Measurements from ENCODE around the gene IFI16.

The IFI16 gene

DNA sequence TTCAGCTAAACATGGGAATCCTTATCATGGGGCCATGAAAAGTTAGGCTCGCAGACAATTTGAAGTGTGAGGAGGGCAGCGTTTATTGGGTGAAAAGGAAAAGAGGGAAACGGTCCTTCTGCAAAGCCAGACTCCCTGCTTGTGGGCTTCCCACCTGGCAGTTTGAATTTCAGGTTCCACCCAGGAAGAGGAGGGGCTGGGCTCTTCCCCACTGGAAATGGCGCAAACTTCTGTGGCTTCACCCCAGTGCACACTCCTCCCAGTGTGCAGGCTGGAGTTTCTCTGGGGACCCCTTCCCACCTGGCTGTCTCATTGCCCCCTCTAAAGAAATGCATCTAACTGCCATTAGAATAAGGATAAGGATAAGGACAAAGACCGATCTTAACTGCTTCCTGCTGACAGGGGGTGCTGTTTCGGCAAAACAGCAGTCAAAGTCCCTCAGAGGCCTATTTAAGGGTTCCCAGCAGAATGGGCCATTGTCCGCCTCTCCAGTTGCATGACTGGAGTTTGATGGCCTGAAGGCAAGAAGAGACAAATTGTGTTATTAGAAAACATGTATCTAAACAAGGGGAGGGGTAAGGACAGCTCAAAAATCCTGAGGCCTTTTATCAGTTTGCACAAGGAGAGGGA lies 46.5 kb downstream of the IFI16 start:
- Histone ChIP-seq H3K27me3 (replicated peaks; ENCODE audit: insufficient read depth, low read length) (no peaks in the 10 kb centered on the region), H3K4me3 (ENCODE audit: low read length) (no peak overlapping the region), H2AFZ (ENCODE audit: low read length) (no peak overlapping the region), H3K4me2 (ENCODE audit: low read depth, low read length) (no peak overlapping the region), H3K79me2 (ENCODE audit: low read length) (no peaks in the 10 kb centered on the region), H3K36me3 (replicated peaks; ENCODE audit: insufficient read depth, low read length) (peaks cover 24% of the 10 kb centered on the region), H3F3A (ENCODE audit: insufficient read depth, low read length) (peaks cover 3% of the 10 kb centered on the region), H3K9me3 (replicated peaks; ENCODE audit: insufficient read depth, low read length) (no peaks in the 10 kb centered on the region), H3K27ac (ENCODE audit: low read length) (no peak overlapping the region), H3K9ac (ENCODE audit: low read length) (no peak overlapping the region), H3K4me1 (ENCODE audit: low read length) (no peaks in the 10 kb centered on the region), H4K20me1 (ENCODE audit: insufficient read depth, low read length) (no peaks in the 10 kb centered on the region), H3K9me2 (replicated peaks; ENCODE audit: insufficient read depth, low read length) (no peaks in the 10 kb centered on the region)
- no peak for TF ChIP-seq EZH2phosphoT487 (IDR thresholded peaks at IDR 0.05; ENCODE audit: low read length)
- TF ChIP-seq EZH2 (optimal IDR thresholded peaks at IDR 0.05; ENCODE audit: low read depth, low read length): no peak
- TF ChIP-seq CTCF (IDR thresholded peaks at IDR 0.05; ENCODE audit: low read length): peak; percentile 23
- no peak for DNase-seq

DNA sequence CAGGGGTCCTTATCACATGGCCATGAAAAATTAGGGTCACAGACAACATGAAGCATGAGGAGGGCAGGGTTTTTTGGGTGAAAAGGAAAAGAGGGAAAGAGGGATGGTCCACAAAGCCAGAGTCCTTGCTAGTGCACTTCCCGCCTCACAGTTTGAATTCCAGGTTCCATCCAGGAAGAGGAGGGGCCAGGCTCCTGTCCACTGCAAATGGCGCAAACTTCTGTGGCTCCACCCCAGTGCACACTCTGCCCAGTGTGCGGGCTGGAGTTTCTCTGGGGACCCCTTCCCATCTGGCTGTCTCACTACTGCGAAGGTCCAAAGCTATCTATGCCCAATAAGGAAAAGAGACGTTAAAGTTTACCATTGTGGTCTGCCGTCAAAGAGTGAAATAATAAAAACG lies 49.0 kb downstream of the IFI16 start:
- H3K4me2 ChIP-seq (ENCODE audit: low read depth, low read length): no peak overlapping the region
- no peaks in the 10 kb centered on the region for H3K27me3 ChIP-seq (replicated peaks; ENCODE audit: insufficient read depth, low read length)
- no peaks in the 10 kb centered on the region for H3K9me3 ChIP-seq (replicated peaks; ENCODE audit: insufficient read depth, low read length)
- no peak overlapping the region for H2AFZ ChIP-seq (ENCODE audit: low read length)
- no peak overlapping the region for H3K4me3 ChIP-seq (ENCODE audit: low read length)
- TF ChIP-seq CTCF (IDR thresholded peaks at IDR 0.05; ENCODE audit: low read length) (no peak), EZH2 (optimal IDR thresholded peaks at IDR 0.05; ENCODE audit: low read depth, low read length) (no peak), EZH2phosphoT487 (IDR thresholded peaks at IDR 0.05; ENCODE audit: low read length) (no peak)
- no peaks in the 10 kb centered on the region for H3K79me2 ChIP-seq (ENCODE audit: low read length)
- H3K36me3 ChIP-seq (replicated peaks; ENCODE audit: insufficient read depth, low read length): peaks cover 15% of the 10 kb centered on the region
- H3K4me1 ChIP-seq (ENCODE audit: low read length): no peaks in the 10 kb centered on the region
- no peaks in the 10 kb centered on the region for H4K20me1 ChIP-seq (ENCODE audit: insufficient read depth, low read length)
- no peaks in the 10 kb centered on the region for H3K9me2 ChIP-seq (replicated peaks; ENCODE audit: insufficient read depth, low read length)
- no peak overlapping the region for H3K27ac ChIP-seq (ENCODE audit: low read length)
- no peak for DNase-seq
- no peak overlapping the region for H3K9ac ChIP-seq (ENCODE audit: low read length)
- H3F3A ChIP-seq (ENCODE audit: insufficient read depth, low read length): peaks cover 3% of the 10 kb centered on the region; the same call in 1 of the 2 replicates

GRCh38 chr1:159065106-159065505 lies 55.4 kb downstream of the IFI16 start:
- no peak overlapping the region for H3K4me3 ChIP-seq (ENCODE audit: low read length)
- peaks cover 27% of the 10 kb centered on the region for H3F3A ChIP-seq (ENCODE audit: insufficient read depth, low read length)
- DNase-seq: no peak
- no peak overlapping the region for H3K9ac ChIP-seq (ENCODE audit: low read length)
- H3K36me3 ChIP-seq (replicated peaks; ENCODE audit: insufficient read depth, low read length): no peaks in the 10 kb centered on the region
- H3K4me1 ChIP-seq (ENCODE audit: low read length): peaks cover 35% of the 10 kb centered on the region
- no peaks in the 10 kb centered on the region for H3K79me2 ChIP-seq (ENCODE audit: low read length)
- no peak overlapping the region for H3K4me2 ChIP-seq (ENCODE audit: low read depth, low read length)
- TF ChIP-seq EZH2phosphoT487 (IDR thresholded peaks at IDR 0.05; ENCODE audit: low read length) (no peak), CTCF (IDR thresholded peaks at IDR 0.05; ENCODE audit: low read length) (no peak), EZH2 (optimal IDR thresholded peaks at IDR 0.05; ENCODE audit: low read depth, low read length) (no peak)
- H2AFZ ChIP-seq (ENCODE audit: low read length): no peak overlapping the region
- H3K9me2 ChIP-seq (replicated peaks; ENCODE audit: insufficient read depth, low read length): no peaks in the 10 kb centered on the region
- H3K27me3 ChIP-seq (replicated peaks; ENCODE audit: insufficient read depth, low read length): no peaks in the 10 kb centered on the region
- H3K9me3 ChIP-seq (replicated peaks; ENCODE audit: insufficient read depth, low read length): no peaks in the 10 kb centered on the region
- H3K27ac ChIP-seq (ENCODE audit: low read length): no peak overlapping the region
- H4K20me1 ChIP-seq (ENCODE audit: insufficient read depth, low read length): no peaks in the 10 kb centered on the region
